Keratinocyte (primary cell): Measurements from ENCODE around the gene DET1. TPM values are rescaled to one million over a fixed set of nuclear protein-coding genes. Genes with fewer than 3 reads are reported as not detected.

Experiments
- DNase-seq: peaks from one replicate; pipeline ENCODE4 v3.0.0-alpha.2; 2011; ENCODE audit warnings: low read depth, missing footprints, low spot score
- FAIRE-seq: peaks from 2 replicates; lab custom pipeline; 2011; peaks lifted over from hg19 to GRCh38; lab: Jason Lieb, UNC
- H2AFZ ChIP-seq: 2 replicates; pipeline ENCODE4 v1.6.0; 2012; ENCODE audit warnings: low read length, control low read depth, inconsistent platforms; ENCODE audit not compliant: control insufficient read depth
- H3K27ac ChIP-seq: 2 replicates; pipeline ENCODE4 v1.5.1; 2011; ENCODE audit warnings: low read length; ENCODE audit not compliant: control insufficient read depth, insufficient read depth
- H3K27me3 ChIP-seq: 3 replicates; pipeline ENCODE4 v1.6.0; 2011; ENCODE audit warnings: low read length; ENCODE audit not compliant: control insufficient read depth, insufficient read depth; ENCODE audit errors: extremely low read depth
- H3K36me3 ChIP-seq, 2 experiments: 2 replicates in 1 of 2; 3 replicates in 1 of 2; pipeline ENCODE4 v1.5.1; 2011; ENCODE audit warnings: low read length in 2 of 2, mild to moderate bottlenecking in 1 of 2; ENCODE audit not compliant: control insufficient read depth in 2 of 2, insufficient read depth in 2 of 2; ENCODE audit errors: extremely low read depth in 1 of 2
- H3K4me1 ChIP-seq: 3 replicates; pipeline ENCODE4 v1.5.1; 2011; ENCODE audit warnings: low read length; ENCODE audit not compliant: control insufficient read depth, insufficient read depth; ENCODE audit errors: extremely low read depth
- H3K4me2 ChIP-seq: 3 replicates; pipeline ENCODE4 v1.6.0; 2011; ENCODE audit warnings: low read depth, low read length; ENCODE audit not compliant: control insufficient read depth, insufficient read depth; ENCODE audit errors: extremely low read depth
- H3K4me3 ChIP-seq, 3 experiments: fragments of 200-600 bp in 1 of 3; sonication (generic) in 1 of 3; 2 replicates in 2 of 3; 3 replicates in 1 of 3; pipeline ENCODE4 v1.5.1; 2011 to 2016; ENCODE audit warnings: low read length in 3 of 3, mild to moderate bottlenecking in 3 of 3, control low read depth in 2 of 3, inconsistent platforms in 1 of 3, low read depth in 1 of 3, mixed read lengths in 1 of 3, mixed run types in 1 of 3, moderate library complexity in 1 of 3; ENCODE audit not compliant: control insufficient read depth in 2 of 3, insufficient read depth in 2 of 3; ENCODE audit errors: extremely low read depth in 1 of 3
- H3K79me2 ChIP-seq: 2 replicates; pipeline ENCODE4 v1.6.0; 2012; ENCODE audit warnings: low read length; ENCODE audit not compliant: control insufficient read depth, insufficient read depth
- H3K9ac ChIP-seq: 3 replicates; pipeline ENCODE4 v1.6.0; 2011; ENCODE audit warnings: low read length; ENCODE audit not compliant: control insufficient read depth, insufficient read depth; ENCODE audit errors: extremely low read depth
- H3K9me1 ChIP-seq: 3 replicates; pipeline ENCODE4 v1.6.0; 2011; ENCODE audit warnings: low read length; ENCODE audit not compliant: control insufficient read depth, insufficient read depth; ENCODE audit errors: extremely low read depth
- H3K9me3 ChIP-seq: 2 replicates; pipeline ENCODE4 v1.5.1; 2012; ENCODE audit warnings: low read depth, low read length; ENCODE audit not compliant: control insufficient read depth
- H4K20me1 ChIP-seq: 3 replicates; pipeline ENCODE4 v1.6.0; 2011; ENCODE audit warnings: low read length; ENCODE audit not compliant: control insufficient read depth, insufficient read depth; ENCODE audit errors: extremely low read depth
- CTCF ChIP-seq, 3 experiments: IDR thresholded peaks in 1 of 3; conservative IDR thresholded peaks in 1 of 3; optimal IDR thresholded peaks in 1 of 3; 2 replicates in 2 of 3; 3 replicates in 1 of 3; pipeline versions ENCODE3 to v1.5.1; 2011; ENCODE audit warnings: low read length in 3 of 3, mild to moderate bottlenecking in 3 of 3, moderate library complexity in 2 of 3, control low read depth in 1 of 3, inconsistent platforms in 1 of 3; ENCODE audit not compliant: insufficient read depth in 2 of 3; ENCODE audit errors: extremely low read depth in 1 of 3
- EZH2 ChIP-seq: IDR thresholded peaks from one replicate; pipeline ENCODE4 v1.6.1; 2012; ENCODE audit warnings: inconsistent platforms, mild to moderate bottlenecking, low read length, moderate library complexity
- dilution Hi-C: fragments of 300-500 bp; cut with MboI; formaldehyde crosslinking; loops from one replicate; pipeline ENCODE4 v1.7.0; 2020; ENCODE audit warnings: low sequenced_read_pairs; ENCODE audit not compliant: extremely low pct_ligation_motif_present
- polyA plus RNA-seq, 5 experiments: library from polyadenylated mRNA; depleted of rRNA in 3 of 5; stranded (reverse) in 3 of 5; stranded (forward) in 1 of 5; unstranded in 1 of 5; fragments of >200 nt; gene quantifications; 1 replicate in 1 of 5; 2 replicates in 3 of 5; 3 replicates in 1 of 5; pipeline versions ENCODE4 v1.2.1 to v1.2.3, GENCODE V29; 2011 to 2012; ENCODE audit warnings: missing spikeins in 2 of 5, low read depth in 1 of 5, low replicate concordance in 1 of 5

The DET1 gene
- polyA plus RNA-seq, 1 donor (not counting 4 experiments of a cell fraction or from before 2014, with no cell fraction given) = 1.1 TPM

GRCh38 chr15:88539441-88539840 lies 7.0 kb downstream of the DET1 start:
- TF ChIP-seq CTCF (optimal IDR thresholded peaks at IDR 0.05 in 1 of 3, IDR thresholded peaks at IDR 0.05 in 1 of 3, conservative IDR thresholded peaks at IDR 0.05 in 1 of 3; ENCODE audit: extremely low read depth in 1 of 3, insufficient read depth in 2 of 3, low read length in 3 of 3) (no peak), EZH2 (no peak)
- Histone ChIP-seq H3K4me1 (no peaks in the 10 kb centered on the region), H3K9me1 (no peaks in the 10 kb centered on the region), H4K20me1 (no peaks in the 10 kb centered on the region), H3K27ac (no peak overlapping the region), H3K79me2 (no peaks in the 10 kb centered on the region), H2AFZ (no peak overlapping the region), H3K4me3 (no peak overlapping the region), H3K36me3 (no peaks in the 10 kb centered on the region), H3K27me3 (no peaks in the 10 kb centered on the region), H3K4me2 (no peak overlapping the region), H3K9ac (no peak overlapping the region), H3K9me3 (no peaks in the 10 kb centered on the region)
- no peak for FAIRE-seq
- DNase-seq = no peak
- dilution Hi-C loops = no loop called here

- FAIRE-seq (no peak), DNase-seq (no peak)
- H3K79me2 ChIP-seq = no peaks in the 10 kb centered on the region
- H3K9ac ChIP-seq = no peak overlapping the region
- dilution Hi-C loops = no loop called here
- no peaks in the 10 kb centered on the region for H3K4me1 ChIP-seq
- H2AFZ ChIP-seq = no peak overlapping the region
- H3K4me3 ChIP-seq = no peak overlapping the region
- no peak for TF ChIP-seq CTCF (optimal IDR thresholded peaks at IDR 0.05 in 1 of 3, IDR thresholded peaks at IDR 0.05 in 1 of 3, conservative IDR thresholded peaks at IDR 0.05 in 1 of 3; ENCODE audit: extremely low read depth in 1 of 3, insufficient read depth in 2 of 3, low read length in 3 of 3)
- TF ChIP-seq EZH2 = no peak
- H3K4me2 ChIP-seq = no peak overlapping the region
- no peaks in the 10 kb centered on the region for H3K27me3 ChIP-seq
- no peaks in the 10 kb centered on the region for H3K9me1 ChIP-seq
- H4K20me1 ChIP-seq = no peaks in the 10 kb centered on the region
- H3K36me3 ChIP-seq = no peaks in the 10 kb centered on the region
- no peak overlapping the region for H3K27ac ChIP-seq
- no peaks in the 10 kb centered on the region for H3K9me3 ChIP-seq
These were observed 7.5 kb downstream of the DET1 start for GRCh38 chr15:88538972-88539371.
